GM12878 (cell line): ENCODE measurements around the gene FCGR3A. TPM values are rescaled to one million over a fixed set of nuclear protein-coding genes. Genes with fewer than 3 reads are reported as not detected.

Experiments used
- ATAC-seq: fragments of 200-7000 bp; cut with Tn5 transposase; 3 replicates; pipeline ENCODE4 v1.9.1; 2020; ENCODE audit warnings: mild to moderate bottlenecking, moderate library complexity
- BruUV-seq: library from RNA; stranded (reverse); fragments of 400-500 nt; replicated peaks from 2 replicates; lab custom pipeline; 2021; lab: Mats Ljungman, UMichigan
- CTCF ChIA-PET: fragments of 300-600 bp; sonication (Branson Sonifier 250); formaldehyde crosslinking; extraction: SDS; loops from one replicate; lab custom pipeline; 2021; ENCODE audit warnings: inconsistent platforms; lab: Yijun Ruan, JAX
- POLR2A ChIA-PET: fragments of 350-600 bp; formaldehyde crosslinking; extraction: SDS; loops from one replicate; lab custom pipeline; 2021; ENCODE audit warnings: inconsistent platforms; lab: Charles Lee
- RAD21 ChIA-PET: fragments of 300-600 bp; sonication (Branson Sonifier 250); formaldehyde crosslinking; loops from one replicate; lab custom pipeline; 2023; ENCODE audit warnings: antibody characterized with exemption; ENCODE audit not compliant: unreplicated experiment; lab: Charles Lee
- SMC1A ChIA-PET: fragments of 300-600 bp; sonication (Branson Sonifier 250); formaldehyde crosslinking; loops from one replicate; lab custom pipeline; 2023; ENCODE audit not compliant: unreplicated experiment, uncharacterized antibody; lab: Charles Lee
- DNase-seq: peaks from one replicate; pipeline ENCODE4 v3.0.0-alpha.2; 2011; ENCODE audit warnings: low read depth, low spot score
- FAIRE-seq: peaks from 3 replicates; lab custom pipeline; 2011; peaks lifted over from hg19 to GRCh38; lab: Jason Lieb, UNC
- H2AFZ ChIP-seq: 2 replicates; pipeline ENCODE4 v1.6.0; 2011; ENCODE audit warnings: low read depth, low read length, control low read depth; ENCODE audit not compliant: control insufficient read depth
- H3K27ac ChIP-seq: 2 replicates; pipeline ENCODE4 v1.5.1; 2011; ENCODE audit warnings: control low read depth; ENCODE audit not compliant: control insufficient read depth, insufficient read depth
- H3K27me3 ChIP-seq, 2 experiments: replicated peaks in 1 of 2; 2 replicates each; pipeline versions ENCODE4 v1.6.0 to v1.6.1; 2011; ENCODE audit warnings: low read length in 1 of 2; ENCODE audit not compliant: control insufficient read depth in 2 of 2, insufficient read depth in 2 of 2
- H3K36me3 ChIP-seq, 2 experiments: 2 replicates each; pipeline ENCODE4 v1.5.1; 2011; ENCODE audit warnings: low read length in 1 of 2; ENCODE audit not compliant: control insufficient read depth in 2 of 2, insufficient read depth in 2 of 2
- H3K4me1 ChIP-seq: 2 replicates; pipeline ENCODE4 v1.6.1; 2011; ENCODE audit warnings: mild to moderate bottlenecking, low read length, moderate library complexity, mixed read lengths; ENCODE audit not compliant: control insufficient read depth, insufficient read depth
- H3K4me2 ChIP-seq: 2 replicates; pipeline ENCODE4 v1.6.0; 2011; ENCODE audit warnings: control low read depth; ENCODE audit not compliant: control insufficient read depth, insufficient read depth
- H3K4me3 ChIP-seq: fragments of 200-600 bp; sonication (generic); 2 replicates; pipeline ENCODE4 v1.5.1; 2016
- H3K79me2 ChIP-seq: 2 replicates; pipeline ENCODE4 v1.6.0; 2011; ENCODE audit warnings: low read length; ENCODE audit not compliant: control insufficient read depth, insufficient read depth
- H3K9ac ChIP-seq: 2 replicates; pipeline ENCODE4 v1.8.0; 2011; ENCODE audit warnings: low read length, control low read depth, mixed read lengths; ENCODE audit not compliant: control insufficient read depth, insufficient read depth
- H3K9me3 ChIP-seq: replicated peaks from 3 replicates; pipeline ENCODE4 v1.5.1; 2011; ENCODE audit warnings: mild to moderate bottlenecking, low read length; ENCODE audit not compliant: control insufficient read depth, insufficient read depth
- H4K20me1 ChIP-seq: 2 replicates; pipeline ENCODE4 v1.6.0; 2011; ENCODE audit not compliant: control insufficient read depth, insufficient read depth
- CREB1 ChIP-seq: IDR thresholded peaks from 2 replicates; pipeline ENCODE4 v1.6.1; 2012; ENCODE audit warnings: low read depth, mild to moderate bottlenecking, inconsistent platforms
- MEF2B ChIP-seq: fragments of 450-650 bp; IDR thresholded peaks from 2 replicates; pipeline ENCODE4 v1.6.1; 2018; ENCODE audit warnings: mild to moderate bottlenecking, moderate library complexity; ENCODE audit not compliant: partially characterized antibody, poor library complexity, severe bottlenecking
- NR2F1 ChIP-seq: fragments of 450-650 bp; conservative IDR thresholded peaks from 2 replicates; pipeline ENCODE4 v1.6.1; 2017; ENCODE audit warnings: mild to moderate bottlenecking
- NRF1 ChIP-seq: conservative IDR thresholded peaks from 2 replicates; pipeline ENCODE4 v1.6.1; 2011; ENCODE audit warnings: mild to moderate bottlenecking, low read depth, low read length, improper control_type of control experiment
- RELA ChIP-seq: fragments of 450-650 bp; IDR thresholded peaks from 2 replicates; pipeline ENCODE4 v1.8.0; 2014; ENCODE audit warnings: borderline replicate concordance; ENCODE audit not compliant: partially characterized antibody
- YBX1 ChIP-seq: fragments of 450-650 bp; IDR thresholded peaks from 2 replicates; pipeline ENCODE4 v1.6.1; 2016; ENCODE audit warnings: antibody characterized with exemption
- YY1 ChIP-seq: IDR thresholded peaks from 2 replicates; pipeline ENCODE4 v1.6.1; 2011; ENCODE audit warnings: low read depth, mild to moderate bottlenecking, low read length
- WGBS: methylation state at CpG from one replicate; pipeline ENCODE4 v1.1.6; 2016; ENCODE audit warnings: low lambda C conversion rate; ENCODE audit not compliant: insufficient replicate concordance, insufficient coverage; ENCODE audit errors: missing lambda C conversion rate; 5-methylcytosine and 5-hydroxymethylcytosine counted together
- in situ Hi-C: fragments of 300-500 bp; cut with MboI; formaldehyde crosslinking; loops from 9 replicates; pipeline ENCODE4 v1.14.3; 2018; ENCODE audit warnings: mixed read lengths
- intact Hi-C: fragments of 100-400 bp; cut with micrococcal nuclease; formaldehyde crosslinking; loops from one replicate; pipeline ENCODE4 v1.14.2; 2022; ENCODE audit not compliant: unreplicated experiment
- polyA plus RNA-seq, 11 experiments: library from polyadenylated mRNA; depleted of rRNA in 4 of 11; unstranded in 6 of 11; stranded (reverse) in 5 of 11; fragments of >200 nt; fragmentation: Nextera tagmentation in 4 of 11; fragmentation: Illumina TruSeq in 1 of 11; extraction: Ambion mirVana in 4 of 11; extraction: Trizol in 1 of 11; gene quantifications; 1 replicate in 1 of 11; 2 replicates in 10 of 11; pipeline versions ENCODE4 v1.2.1 to v1.2.3, GENCODE V29; 2011 to 2016; ENCODE audit warnings: inconsistent platforms in 2 of 11, missing spikeins in 2 of 11, low read depth in 1 of 11
- total RNA-seq, 4 experiments: library from RNA; depleted of rRNA in 3 of 4; stranded (reverse); fragments of >200 nt in 3 of 4; fragmentation: Illumina TruSeq in 1 of 4; extraction: Trizol in 1 of 4; gene quantifications; 2 replicates each; pipeline versions ENCODE4 v1.2.1 to v1.2.3, GENCODE V29; 2013 to 2021
- TF ChIP-seq, protein P1 (sequence below): IDR thresholded peaks from 2 replicates; pipeline ENCODE4 v1.6.1; 2011; ENCODE audit warnings: low read depth, low read length, improper control_type of control experiment, borderline replicate concordance
- TF ChIP-seq, protein P2 (sequence below): fragments of 450-650 bp; IDR thresholded peaks from 2 replicates; pipeline ENCODE4 v1.6.1; 2016; ENCODE audit warnings: mild to moderate bottlenecking

FCGR3A gene
- total and polyA plus RNA-seq, 10 of the 15 experiments (the other 5 are each of a cell fraction or from before 2014, with no cell fraction given), result 0.09 to 0.10 TPM; not detected in 8

DNA sequence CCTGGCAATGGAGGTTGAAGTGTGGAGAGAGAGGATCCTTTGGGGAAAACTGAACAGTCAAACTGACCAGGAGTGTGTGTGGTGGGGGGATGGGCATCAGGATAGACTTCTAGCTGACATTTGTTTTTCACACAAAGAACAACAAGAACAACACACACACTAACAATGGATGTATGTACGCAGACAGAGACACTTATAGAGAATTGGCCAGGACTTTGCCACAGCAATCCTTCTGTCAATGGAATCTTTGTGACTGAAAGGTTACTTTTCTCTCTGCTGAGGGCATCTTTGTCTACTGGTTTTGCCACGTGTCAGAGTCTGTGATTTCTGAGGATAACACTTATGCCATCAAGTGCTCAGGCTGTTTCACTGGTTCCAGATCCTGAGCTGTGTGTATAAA lies 56.8 kb downstream of the FCGR3A start:
- no peak for FAIRE-seq
- RAD21 ChIA-PET, result interaction anchor here (0.6 kb wide), 1 partner anchor 38 kb away, joined by 3 read pairs; no protein-coding TSS in a partner anchor
- intact Hi-C loops, result no loop called here

More for the DNA sequence above, 56.8 kb downstream of the FCGR3A start:
- Histone ChIP-seq H3K4me2 (no peak overlapping the region), H3K9me3 (no peaks in the 10 kb centered on the region), H4K20me1 (no peaks in the 10 kb centered on the region), H3K27me3 (no peaks in the 10 kb centered on the region), H3K27ac (no peak overlapping the region), H3K36me3 (no peaks in the 10 kb centered on the region), H2AFZ (no peak overlapping the region), H3K79me2 (no peaks in the 10 kb centered on the region), H3K4me1 (no peaks in the 10 kb centered on the region), H3K9ac (no peak overlapping the region), H3K4me3 (no peak overlapping the region)
- no TSS peak for BruUV-seq
- POLR2A ChIA-PET, result no interaction called here
- ATAC-seq (no peak), DNase-seq (no peak)
- in situ Hi-C loops, result no loop called here
- TF ChIP-seq RELA, result no peak
- TF ChIP-seq, protein P1, sequence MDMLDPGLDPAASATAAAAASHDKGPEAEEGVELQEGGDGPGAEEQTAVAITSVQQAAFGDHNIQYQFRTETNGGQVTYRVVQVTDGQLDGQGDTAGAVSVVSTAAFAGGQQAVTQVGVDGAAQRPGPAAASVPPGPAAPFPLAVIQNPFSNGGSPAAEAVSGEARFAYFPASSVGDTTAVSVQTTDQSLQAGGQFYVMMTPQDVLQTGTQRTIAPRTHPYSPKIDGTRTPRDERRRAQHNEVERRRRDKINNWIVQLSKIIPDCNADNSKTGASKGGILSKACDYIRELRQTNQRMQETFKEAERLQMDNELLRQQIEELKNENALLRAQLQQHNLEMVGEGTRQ, result no peak
- TF ChIP-seq NRF1, result no peak
- TF ChIP-seq CREB1, result no peak
- no peak for TF ChIP-seq NR2F1
- no peak for TF ChIP-seq YBX1
- no peak for TF ChIP-seq YY1
- no peak for TF ChIP-seq MEF2B
- TF ChIP-seq, protein P2, sequence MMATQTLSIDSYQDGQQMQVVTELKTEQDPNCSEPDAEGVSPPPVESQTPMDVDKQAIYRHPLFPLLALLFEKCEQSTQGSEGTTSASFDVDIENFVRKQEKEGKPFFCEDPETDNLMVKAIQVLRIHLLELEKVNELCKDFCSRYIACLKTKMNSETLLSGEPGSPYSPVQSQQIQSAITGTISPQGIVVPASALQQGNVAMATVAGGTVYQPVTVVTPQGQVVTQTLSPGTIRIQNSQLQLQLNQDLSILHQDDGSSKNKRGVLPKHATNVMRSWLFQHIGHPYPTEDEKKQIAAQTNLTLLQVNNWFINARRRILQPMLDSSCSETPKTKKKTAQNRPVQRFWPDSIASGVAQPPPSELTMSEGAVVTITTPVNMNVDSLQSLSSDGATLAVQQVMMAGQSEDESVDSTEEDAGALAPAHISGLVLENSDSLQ, result no peak
- SMC1A ChIA-PET, result interaction anchor here (0.9 to 2.4 kb wide), 2 partner anchors 9 to 39 kb away, joined by 4 to 5 read pairs; no protein-coding TSS in a partner anchor
- WGBS, result 41% methylated on average over 2 of the region's 2 CpGs
- CTCF ChIA-PET, result interaction anchor here (1.0 to 12.5 kb wide), 2 partner anchors 10 to 244 kb away, joined by 5 to 262 read pairs; no protein-coding TSS in a partner anchor

Other genes with a start within 250 kb of the FCGR3A start
Only the 7 nearest of the 11 such genes appear.
- gene CFAP126, start 181.9 kb downstream of the FCGR3A start, total RNA-seq (2014; rRNA removed), result not detected in 2 replicates
- not detected in 2 replicates for gene CFAP126, start 181.9 kb downstream of the FCGR3A start, total RNA-seq (2014; rRNA removed; fragmentation: Illumina TruSeq; extraction: Trizol)
- gene CFAP126, start 181.9 kb downstream of the FCGR3A start, total RNA-seq (2021), result not detected in 2 replicates
- gene CFAP126, start 181.9 kb downstream of the FCGR3A start, polyA plus RNA-seq (2011; rRNA removed), result not detected in 2 replicates
- gene CFAP126, start 181.9 kb downstream of the FCGR3A start, polyA plus RNA-seq (2014; fragmentation: Illumina TruSeq; extraction: Trizol), result not detected in 2 replicates
- gene CFAP126, start 181.9 kb downstream of the FCGR3A start, polyA plus RNA-seq (2014; fragmentation: Nextera tagmentation; extraction: Ambion mirVana), result not detected
- gene CFAP126, start 181.9 kb downstream of the FCGR3A start, polyA plus RNA-seq (2014; rRNA removed), result not detected in 2 replicates
- gene CFAP126, start 181.9 kb downstream of the FCGR3A start, polyA plus RNA-seq (2016; fragmentation: Nextera tagmentation; extraction: Ambion mirVana), result not detected
- 5.0 and 5.7 TPM in 2 replicates for gene FCGR2A, start 44.4 kb downstream of the FCGR3A start, total RNA-seq (2014; rRNA removed)
- gene FCGR2A, start 44.4 kb downstream of the FCGR3A start, total RNA-seq (2014; rRNA removed; fragmentation: Illumina TruSeq; extraction: Trizol), result 5.3 and 7.0 TPM in 2 replicates
- 6.4 and 6.9 TPM in 2 replicates for gene FCGR2A, start 44.4 kb downstream of the FCGR3A start, total RNA-seq (2021)
- 2.3 and 3.7 TPM in 2 replicates for gene FCGR2A, start 44.4 kb downstream of the FCGR3A start, polyA plus RNA-seq (2011; rRNA removed)
- 7.4 and 9.3 TPM in 2 replicates for gene FCGR2A, start 44.4 kb downstream of the FCGR3A start, polyA plus RNA-seq (2014; fragmentation: Illumina TruSeq; extraction: Trizol)
- 1 to 10 TPM; 3.8 to 4.2 TPM for gene FCGR2A, start 44.4 kb downstream of the FCGR3A start, polyA plus RNA-seq (2014; fragmentation: Nextera tagmentation; extraction: Ambion mirVana)
- gene FCGR2A, start 44.4 kb downstream of the FCGR3A start, polyA plus RNA-seq (2014; rRNA removed), result 3.2 and 3.3 TPM in 2 replicates
- 1 to 10 TPM; 3.1 to 3.6 TPM for gene FCGR2A, start 44.4 kb downstream of the FCGR3A start, polyA plus RNA-seq (2016; fragmentation: Nextera tagmentation; extraction: Ambion mirVana)
- gene HSPA6, start 25.3 kb downstream of the FCGR3A start, total RNA-seq (2014; rRNA removed), result 0.65 and 0.96 TPM in 2 replicates
- gene HSPA6, start 25.3 kb downstream of the FCGR3A start, total RNA-seq (2014; rRNA removed; fragmentation: Illumina TruSeq; extraction: Trizol), result 0.18 and 0.36 TPM in 2 replicates
- gene HSPA6, start 25.3 kb downstream of the FCGR3A start, total RNA-seq (2021), result 1.6 and 1.8 TPM in 2 replicates
- 0.06 and 0.18 TPM in 2 replicates for gene HSPA6, start 25.3 kb downstream of the FCGR3A start, polyA plus RNA-seq (2011; rRNA removed)
- 0.12 and 0.16 TPM in 2 replicates for gene HSPA6, start 25.3 kb downstream of the FCGR3A start, polyA plus RNA-seq (2014; fragmentation: Illumina TruSeq; extraction: Trizol)
- under 1 TPM; 0.05 to 0.09 TPM for gene HSPA6, start 25.3 kb downstream of the FCGR3A start, polyA plus RNA-seq (2014; fragmentation: Nextera tagmentation; extraction: Ambion mirVana)
- gene HSPA6, start 25.3 kb downstream of the FCGR3A start, polyA plus RNA-seq (2014; rRNA removed), result 1.2 and 1.5 TPM in 2 replicates
- 1 to 10 TPM; 8.5 to 8.8 TPM for gene HSPA6, start 25.3 kb downstream of the FCGR3A start, polyA plus RNA-seq (2016; fragmentation: Nextera tagmentation; extraction: Ambion mirVana)
- gene FCGR3B, start 81.4 kb upstream of the FCGR3A start, total RNA-seq (2014; rRNA removed), result not detected in 2 replicates
- not detected in 2 replicates for gene FCGR3B, start 81.4 kb upstream of the FCGR3A start, total RNA-seq (2014; rRNA removed; fragmentation: Illumina TruSeq; extraction: Trizol)
- not detected in 2 replicates for gene FCGR3B, start 81.4 kb upstream of the FCGR3A start, total RNA-seq (2021)
- not detected in 2 replicates for gene FCGR3B, start 81.4 kb upstream of the FCGR3A start, polyA plus RNA-seq (2011; rRNA removed)
- gene FCGR3B, start 81.4 kb upstream of the FCGR3A start, polyA plus RNA-seq (2014; fragmentation: Illumina TruSeq; extraction: Trizol), result not detected in 2 replicates
- not detected for gene FCGR3B, start 81.4 kb upstream of the FCGR3A start, polyA plus RNA-seq (2014; fragmentation: Nextera tagmentation; extraction: Ambion mirVana)
- not detected in 2 replicates for gene FCGR3B, start 81.4 kb upstream of the FCGR3A start, polyA plus RNA-seq (2014; rRNA removed)
- gene FCGR3B, start 81.4 kb upstream of the FCGR3A start, polyA plus RNA-seq (2016; fragmentation: Nextera tagmentation; extraction: Ambion mirVana), result not detected
- 99.3 and 100 TPM in 2 replicates for gene FCGR2B, start 113.3 kb upstream of the FCGR3A start, total RNA-seq (2014; rRNA removed)
- 76.6 and 78.5 TPM in 2 replicates for gene FCGR2B, start 113.3 kb upstream of the FCGR3A start, total RNA-seq (2014; rRNA removed; fragmentation: Illumina TruSeq; extraction: Trizol)
- 88.9 and 99.4 TPM in 2 replicates for gene FCGR2B, start 113.3 kb upstream of the FCGR3A start, total RNA-seq (2021)
- 99.1 and 111 TPM in 2 replicates for gene FCGR2B, start 113.3 kb upstream of the FCGR3A start, polyA plus RNA-seq (2011; rRNA removed)
- gene FCGR2B, start 113.3 kb upstream of the FCGR3A start, polyA plus RNA-seq (2014; fragmentation: Illumina TruSeq; extraction: Trizol), result 118 and 122 TPM in 2 replicates
- 100 to 1,000 TPM; 131 to 216 TPM for gene FCGR2B, start 113.3 kb upstream of the FCGR3A start, polyA plus RNA-seq (2014; fragmentation: Nextera tagmentation; extraction: Ambion mirVana)
- 101 and 106 TPM in 2 replicates for gene FCGR2B, start 113.3 kb upstream of the FCGR3A start, polyA plus RNA-seq (2014; rRNA removed)
- gene FCGR2B, start 113.3 kb upstream of the FCGR3A start, polyA plus RNA-seq (2016; fragmentation: Nextera tagmentation; extraction: Ambion mirVana), result 100 to 1,000 TPM; 105 to 112 TPM
- 419 and 443 TPM in 2 replicates for gene FCRLA, start 157.4 kb upstream of the FCGR3A start, total RNA-seq (2014; rRNA removed)
- 269 and 273 TPM in 2 replicates for gene FCRLA, start 157.4 kb upstream of the FCGR3A start, total RNA-seq (2014; rRNA removed; fragmentation: Illumina TruSeq; extraction: Trizol)
- 286 and 294 TPM in 2 replicates for gene FCRLA, start 157.4 kb upstream of the FCGR3A start, total RNA-seq (2021)
- gene FCRLA, start 157.4 kb upstream of the FCGR3A start, polyA plus RNA-seq (2011; rRNA removed), result 122 and 130 TPM in 2 replicates
- gene FCRLA, start 157.4 kb upstream of the FCGR3A start, polyA plus RNA-seq (2014; fragmentation: Illumina TruSeq; extraction: Trizol), result 378 and 399 TPM in 2 replicates
- 100 to 1,000 TPM; 418 to 714 TPM for gene FCRLA, start 157.4 kb upstream of the FCGR3A start, polyA plus RNA-seq (2014; fragmentation: Nextera tagmentation; extraction: Ambion mirVana)
- 355 and 359 TPM in 2 replicates for gene FCRLA, start 157.4 kb upstream of the FCGR3A start, polyA plus RNA-seq (2014; rRNA removed)
- gene FCRLA, start 157.4 kb upstream of the FCGR3A start, polyA plus RNA-seq (2016; fragmentation: Nextera tagmentation; extraction: Ambion mirVana), result 100 to 1,000 TPM; 339 to 389 TPM
- gene FCRLB, start 171.7 kb upstream of the FCGR3A start, total RNA-seq (2014; rRNA removed), result 11.3 and 11.5 TPM in 2 replicates
- 3.1 and 3.4 TPM in 2 replicates for gene FCRLB, start 171.7 kb upstream of the FCGR3A start, total RNA-seq (2014; rRNA removed; fragmentation: Illumina TruSeq; extraction: Trizol)
- 7.9 and 8.3 TPM in 2 replicates for gene FCRLB, start 171.7 kb upstream of the FCGR3A start, total RNA-seq (2021)
- gene FCRLB, start 171.7 kb upstream of the FCGR3A start, polyA plus RNA-seq (2011; rRNA removed), result 1.2 and 1.5 TPM in 2 replicates
- 1.2 and 1.9 TPM in 2 replicates for gene FCRLB, start 171.7 kb upstream of the FCGR3A start, polyA plus RNA-seq (2014; fragmentation: Illumina TruSeq; extraction: Trizol)
- gene FCRLB, start 171.7 kb upstream of the FCGR3A start, polyA plus RNA-seq (2014; fragmentation: Nextera tagmentation; extraction: Ambion mirVana), result 1 to 10 TPM in 1 of 2 experiments, under 1 TPM in 1; 0.55 to 1.2 TPM
- gene FCRLB, start 171.7 kb upstream of the FCGR3A start, polyA plus RNA-seq (2014; rRNA removed), result 8.8 and 9.4 TPM in 2 replicates
- gene FCRLB, start 171.7 kb upstream of the FCGR3A start, polyA plus RNA-seq (2016; fragmentation: Nextera tagmentation; extraction: Ambion mirVana), result 10 to 100 TPM; 10.9 to 11.7 TPM